NCI-H226 (cell line): ENCODE measurements around the gene MEP1A.
"Not testable (repeated sequence)": the region's sequence is repeated elsewhere in the genome, so short reads cannot be mapped to it uniquely, and the experiment has no call there.

Experiments
- DNase-seq: peaks from one replicate; pipeline ENCODE4 v3.0.0-alpha.2; 2015

Gene MEP1A, protein sequence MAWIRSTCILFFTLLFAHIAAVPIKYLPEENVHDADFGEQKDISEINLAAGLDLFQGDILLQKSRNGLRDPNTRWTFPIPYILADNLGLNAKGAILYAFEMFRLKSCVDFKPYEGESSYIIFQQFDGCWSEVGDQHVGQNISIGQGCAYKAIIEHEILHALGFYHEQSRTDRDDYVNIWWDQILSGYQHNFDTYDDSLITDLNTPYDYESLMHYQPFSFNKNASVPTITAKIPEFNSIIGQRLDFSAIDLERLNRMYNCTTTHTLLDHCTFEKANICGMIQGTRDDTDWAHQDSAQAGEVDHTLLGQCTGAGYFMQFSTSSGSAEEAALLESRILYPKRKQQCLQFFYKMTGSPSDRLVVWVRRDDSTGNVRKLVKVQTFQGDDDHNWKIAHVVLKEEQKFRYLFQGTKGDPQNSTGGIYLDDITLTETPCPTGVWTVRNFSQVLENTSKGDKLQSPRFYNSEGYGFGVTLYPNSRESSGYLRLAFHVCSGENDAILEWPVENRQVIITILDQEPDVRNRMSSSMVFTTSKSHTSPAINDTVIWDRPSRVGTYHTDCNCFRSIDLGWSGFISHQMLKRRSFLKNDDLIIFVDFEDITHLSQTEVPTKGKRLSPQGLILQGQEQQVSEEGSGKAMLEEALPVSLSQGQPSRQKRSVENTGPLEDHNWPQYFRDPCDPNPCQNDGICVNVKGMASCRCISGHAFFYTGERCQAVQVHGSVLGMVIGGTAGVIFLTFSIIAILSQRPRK

DNA sequence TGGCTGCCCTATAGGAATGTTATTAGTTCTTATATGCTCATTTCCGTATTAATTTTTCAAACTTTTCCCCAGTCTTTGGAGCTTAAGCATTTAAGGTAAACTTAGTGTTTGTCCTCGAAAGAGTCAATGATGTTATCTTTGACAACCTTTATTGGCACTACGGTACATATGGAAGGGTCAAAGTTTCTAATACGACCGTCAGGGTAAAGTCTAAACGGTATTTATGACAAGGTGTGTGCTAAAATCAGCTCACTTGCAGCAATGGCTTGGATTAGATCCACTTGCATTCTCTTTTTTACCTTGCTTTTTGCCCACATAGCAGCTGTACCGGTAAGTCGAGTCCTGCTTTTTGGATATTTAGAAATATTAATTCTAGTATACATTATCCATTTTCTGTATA lies at the start of gene MEP1A:
TSS of gene MEP1A (plus strand) at position 252 of the 400 bp plus-strand sequence. CDS start at position 262, 10 bp downstream.
- DNase-seq = no peak

GRCh38 chr6:46743425-46744158 lies 49.6 kb upstream of the MEP1A start:
- no peak for DNase-seq

DNA sequence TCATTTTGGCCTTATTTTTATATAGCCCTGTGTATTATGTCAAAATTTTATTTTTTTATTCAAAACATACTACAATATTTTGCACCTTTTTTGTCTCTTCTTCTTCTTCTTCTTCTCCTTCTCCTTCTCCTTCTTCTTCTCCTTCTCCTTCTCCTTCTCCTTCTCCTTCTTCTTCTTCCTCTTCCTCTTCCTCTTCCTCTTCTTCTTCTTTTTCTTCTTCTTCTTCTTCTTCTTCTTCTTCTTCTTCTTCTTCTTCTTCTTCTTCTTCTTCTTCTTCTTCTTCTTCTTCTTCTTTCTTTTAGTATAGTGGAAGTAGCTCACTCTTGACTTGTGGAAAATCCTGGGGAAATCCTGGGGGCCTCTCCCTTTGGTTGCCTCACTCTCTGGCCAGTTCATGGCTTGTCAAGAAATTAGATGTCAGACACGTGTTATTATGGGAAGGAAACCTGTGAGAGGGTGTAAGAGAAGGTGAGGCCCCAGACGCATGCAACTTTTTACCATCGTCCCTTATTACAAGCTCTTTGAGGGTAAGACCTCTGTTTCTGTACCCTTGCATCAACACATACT lies 48.9 kb upstream of the MEP1A start:
- not testable (repeated sequence) for DNase-seq

GRCh38 chr6:46745973-46746372 lies 47.2 kb upstream of the MEP1A start:
- no peak for DNase-seq

GRCh38 chr6:46746696-46747095 lies 46.5 kb upstream of the MEP1A start, which contains the start of gene ANKRD66:
Gene ANKRD66 (plus strand): TSS chr6:46746933. CDS start chr6:46751949, 5,016 bp downstream.
- no peak for DNase-seq

GRCh38 chr6:46748940-46749503 lies 44.2 kb upstream of the MEP1A start:
- DNase-seq = no peak

DNA sequence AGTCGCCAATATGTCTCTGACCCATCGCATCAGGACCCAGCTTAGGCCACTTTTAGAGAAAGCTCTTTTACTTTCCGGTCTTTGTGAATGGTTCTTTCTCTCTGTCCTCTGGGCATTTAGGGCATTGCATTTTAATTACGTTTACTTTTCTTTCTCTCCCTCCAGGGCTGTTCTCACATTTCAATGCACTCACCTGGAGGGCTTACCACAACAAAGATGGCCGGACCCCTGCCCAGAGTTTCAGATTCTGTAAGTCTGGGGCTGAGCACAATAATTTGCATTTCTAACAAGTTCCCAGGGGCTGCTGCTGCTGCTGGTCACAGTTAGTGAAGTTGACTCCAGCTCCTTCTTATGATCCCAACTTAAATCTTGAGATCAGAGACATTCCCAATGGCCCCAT lies 43.5 kb upstream of the MEP1A start:
- DNase-seq = no peak

GRCh38 chr6:46751658-46752057 lies 41.5 kb upstream of the MEP1A start:
- no peak for DNase-seq

DNA sequence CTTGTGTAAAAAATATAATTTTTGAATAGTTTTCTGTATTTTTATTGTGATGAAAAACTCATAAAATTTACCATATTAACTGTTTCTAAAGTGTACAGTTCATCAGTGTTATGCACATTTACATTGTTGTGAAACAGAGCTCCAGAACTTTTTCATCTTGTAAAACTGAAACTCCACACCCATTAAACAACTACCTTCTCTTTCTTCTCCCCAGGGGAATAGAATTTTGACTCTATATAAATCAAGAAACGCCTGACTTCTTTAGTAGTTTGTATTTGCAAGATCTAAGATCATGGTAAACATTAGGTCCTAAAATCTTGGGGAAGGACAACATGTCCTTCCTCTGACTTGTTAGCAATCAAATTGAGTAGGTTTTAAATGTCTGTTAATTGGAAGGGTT lies 37.3 kb upstream of the MEP1A start:
- no peak for DNase-seq

DNA sequence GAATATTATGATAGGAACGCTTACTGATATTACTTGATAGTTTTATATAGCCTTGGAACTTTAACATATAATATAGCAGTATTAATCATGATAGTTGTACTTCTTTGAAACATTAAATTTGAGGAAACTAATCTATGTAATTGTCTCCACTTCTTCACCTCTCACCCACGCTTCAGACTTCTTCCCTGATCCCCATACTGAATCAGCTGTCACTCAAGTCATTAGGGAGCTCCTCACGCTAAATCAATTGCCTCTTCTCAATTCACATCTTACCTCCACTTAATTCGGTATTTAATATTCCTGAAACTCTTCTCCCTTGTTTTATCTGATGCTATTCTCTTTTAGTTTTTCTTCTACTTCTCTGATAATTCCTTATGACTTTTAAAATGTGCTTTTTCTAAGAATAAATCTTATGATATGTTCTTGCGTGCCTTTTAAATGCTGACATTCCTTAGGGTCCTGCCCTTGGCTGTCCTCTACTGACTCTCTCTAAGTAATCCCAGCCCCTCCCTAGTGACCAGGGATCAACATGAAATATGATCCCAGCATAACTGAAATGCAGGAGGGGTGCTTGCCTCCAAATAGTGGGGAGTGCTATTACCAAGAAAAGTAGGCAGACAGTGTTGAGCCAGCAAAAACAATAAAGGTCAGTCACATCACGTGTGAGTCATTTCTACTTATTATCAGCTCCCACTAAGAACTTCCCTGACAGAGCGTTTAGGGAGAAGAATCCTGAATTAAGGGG lies 36.5 kb upstream of the MEP1A start:
- no peak for DNase-seq

- DNase-seq = no peak
Observed at GRCh38 chr6:46757214-46757596, 36.0 kb upstream of the MEP1A start.

GRCh38 chr6:46758960-46759753 lies 34.0 kb upstream of the MEP1A start:
- DNase-seq = no peak

- no peak for DNase-seq
Observed at GRCh38 chr6:46760925-46761324, 32.3 kb upstream of the MEP1A start.

- DNase-seq = no peak
Observed at GRCh38 chr6:46763466-46763865, 29.7 kb upstream of the MEP1A start.

- not testable (repeated sequence) for DNase-seq
Observed at GRCh38 chr6:46764280-46764679, 28.9 kb upstream of the MEP1A start.

DNA sequence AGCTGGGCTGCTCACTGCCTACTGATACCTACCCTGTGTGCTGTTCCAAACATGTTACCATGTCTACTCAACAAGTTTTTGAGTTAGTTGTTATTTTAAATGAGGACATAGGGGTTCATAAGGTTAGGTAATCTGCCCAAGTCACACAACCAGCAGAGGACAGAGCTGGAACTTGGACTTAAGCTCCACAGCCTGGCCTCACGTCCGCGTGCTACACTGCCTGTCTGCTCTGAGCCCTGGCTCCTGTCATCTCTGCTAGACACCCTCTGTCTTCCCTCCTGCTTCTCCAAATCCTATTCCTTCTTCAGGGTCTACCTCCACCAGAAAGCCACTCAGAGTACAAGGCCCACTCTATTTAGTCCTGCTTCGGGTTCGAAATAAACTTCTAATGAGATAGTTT lies 28.2 kb upstream of the MEP1A start:
- DNase-seq = no peak

GRCh38 chr6:46772016-46772415 lies 21.2 kb upstream of the MEP1A start:
- no peak for DNase-seq

DNA sequence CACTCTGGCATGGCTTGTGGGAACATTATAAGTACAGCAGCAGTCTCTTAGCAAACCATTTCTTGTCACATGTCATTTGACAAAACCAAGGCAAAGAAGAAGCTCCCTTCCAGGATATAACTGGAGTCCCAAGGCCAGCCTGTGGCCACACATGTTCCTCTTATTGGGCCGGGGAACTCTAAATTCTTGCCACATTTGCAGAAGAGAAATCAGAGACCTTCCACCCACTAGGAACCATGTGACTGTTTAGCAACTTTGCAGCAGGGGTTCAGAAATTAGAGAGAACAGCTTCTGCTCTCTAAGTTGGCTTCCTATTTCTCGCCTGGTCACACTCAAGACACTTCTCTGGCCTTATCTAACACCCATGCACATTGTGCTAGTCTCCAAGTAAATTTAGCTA lies 20.4 kb upstream of the MEP1A start:
- no peak for DNase-seq

- DNase-seq = peak; percentile 61
Observed at GRCh38 chr6:46773201-46773855, 19.9 kb upstream of the MEP1A start.

- DNase-seq = not testable (repeated sequence)
Observed at GRCh38 chr6:46774736-46775135, 18.5 kb upstream of the MEP1A start.
